GM18502 (cell line): ENCODE measurements around the gene TRIM62.
A peak's percentile ranks its signal among the peaks of the same experiment; 100 is the strongest.
"Not testable (repeated sequence)": the region's sequence is repeated elsewhere in the genome, so short reads cannot be mapped to it uniquely, and the experiment has no call there.

Experiments
- ATAC-seq: cut with Tn5 transposase; IDR thresholded peaks from one replicate; pipeline ENCODE4 v1.9.1; 2021; ENCODE audit warnings: mild to moderate bottlenecking; ENCODE audit not compliant: unreplicated experiment, poor library complexity

TRIM62 gene

DNA sequence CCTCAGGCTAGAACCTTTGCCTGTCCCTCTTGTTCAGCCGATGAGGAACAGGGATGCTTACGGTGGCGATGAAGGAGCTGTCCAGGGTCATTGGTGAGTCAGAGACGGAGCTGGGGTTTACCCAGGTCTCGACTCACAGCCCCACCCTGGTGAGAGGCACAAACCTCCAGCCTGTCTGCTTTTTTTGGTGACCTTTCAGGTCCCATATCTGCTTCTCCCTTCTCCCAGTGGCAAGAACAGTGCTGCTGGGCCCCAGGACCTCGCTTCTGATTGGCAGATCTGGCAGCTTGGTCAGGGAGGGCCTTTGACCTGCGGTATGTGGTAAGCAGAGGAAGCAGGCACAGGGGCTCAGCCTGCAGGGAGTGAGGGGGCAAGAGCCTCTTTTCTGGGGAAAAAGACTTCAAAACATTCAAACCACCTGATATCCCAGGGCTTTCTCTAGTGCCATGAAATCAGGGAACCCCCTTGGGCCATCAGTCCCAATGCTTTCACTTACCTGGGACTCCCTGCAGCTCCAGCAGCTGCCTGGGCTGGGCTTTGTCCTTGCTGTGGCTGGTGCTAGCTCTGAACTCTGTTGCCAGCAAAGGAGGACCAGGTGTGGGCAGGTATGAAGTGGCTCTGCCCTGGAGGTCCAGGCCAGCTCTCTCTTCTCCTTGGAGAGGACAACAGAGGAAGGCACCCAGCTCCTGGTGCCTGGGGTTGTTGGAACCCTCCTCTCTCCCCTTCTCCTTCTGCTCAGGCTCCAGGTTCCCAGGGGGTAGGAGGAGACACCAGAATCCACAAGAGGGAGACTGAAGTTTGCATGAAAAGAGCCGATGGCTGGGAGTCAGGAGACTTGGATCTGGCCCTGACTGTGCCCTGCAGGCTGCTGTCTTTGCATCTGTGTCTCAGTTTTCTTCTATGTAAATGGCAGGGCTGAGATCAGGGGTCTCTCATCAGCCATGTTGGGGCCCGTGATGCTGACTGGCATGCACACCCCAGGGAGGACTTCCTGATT, 41.4 kb downstream of the TRIM62 start:
- ATAC-seq: no peak

DNA sequence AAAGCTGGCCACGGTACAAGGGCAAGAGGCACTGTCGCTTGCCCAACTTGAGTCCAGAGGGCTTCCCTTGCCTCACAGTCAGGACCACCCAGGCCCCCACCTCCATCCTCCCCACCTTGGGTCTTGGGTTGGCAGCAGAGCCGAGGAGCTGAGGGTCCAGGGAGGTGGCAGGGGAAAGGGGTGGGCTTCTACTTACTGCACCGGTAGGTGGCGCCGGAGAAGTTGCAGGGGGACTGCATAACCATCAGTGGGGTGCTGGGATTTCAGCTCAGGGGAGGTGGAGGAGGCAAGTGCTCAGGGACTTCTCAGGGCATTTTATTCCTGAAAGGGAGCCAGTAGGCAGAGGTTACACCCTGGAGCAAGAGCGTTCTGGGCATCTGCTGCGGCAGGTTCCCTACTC, 44.0 kb downstream of the TRIM62 start:
- no peak for ATAC-seq

DNA sequence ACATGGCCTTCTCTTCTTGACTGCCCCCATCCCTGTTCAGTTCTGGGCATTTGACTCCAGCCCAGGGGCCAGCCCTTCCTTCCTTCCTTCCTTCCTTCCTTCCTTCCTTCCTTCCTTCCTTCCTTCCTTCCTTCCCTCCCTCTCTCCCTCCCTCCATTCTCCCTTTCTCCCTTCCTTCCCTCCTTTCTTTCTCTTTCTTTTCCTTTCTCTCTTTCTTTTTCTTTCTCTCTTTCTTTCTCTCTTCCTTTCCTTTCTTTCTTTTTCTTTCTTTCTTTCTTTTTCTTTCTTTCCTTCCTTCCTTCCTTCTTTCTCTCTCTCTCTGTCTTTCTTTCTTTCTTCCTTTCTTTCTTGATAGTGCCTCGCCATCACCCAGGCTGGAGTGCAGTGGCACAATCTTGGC, 45.8 kb downstream of the TRIM62 start:
- not testable (repeated sequence) for ATAC-seq

DNA sequence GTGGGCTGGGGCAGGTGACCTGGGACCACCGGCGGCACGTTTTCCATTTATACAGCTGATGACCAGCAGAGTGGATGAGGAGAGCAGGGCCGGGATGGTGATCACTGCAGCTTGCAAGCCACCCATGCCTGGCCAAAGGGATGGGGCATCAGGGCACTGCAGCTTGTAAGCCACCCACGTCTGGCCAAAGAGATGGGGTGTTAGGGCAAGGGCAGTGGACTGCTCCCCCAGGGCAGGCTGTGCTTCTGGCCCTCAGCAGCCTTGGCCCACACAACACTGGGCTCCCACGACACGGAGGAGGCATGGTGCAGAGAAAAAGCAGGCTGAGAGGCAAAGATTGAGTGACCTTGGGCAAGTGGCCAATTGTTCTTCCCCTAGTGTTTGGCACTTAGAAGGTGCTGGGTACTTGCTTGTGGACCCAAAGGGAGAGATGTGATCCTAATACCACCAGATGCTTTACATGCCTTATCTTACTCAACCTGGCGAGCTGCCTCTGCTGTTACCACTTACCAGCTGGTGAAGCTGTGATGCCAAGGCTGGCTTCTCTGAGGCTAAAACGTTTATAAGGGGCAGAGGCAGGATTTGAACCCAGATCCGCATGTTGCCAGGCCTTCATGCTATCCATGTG, 48.3 kb downstream of the TRIM62 start:
- ATAC-seq: no peak

DNA sequence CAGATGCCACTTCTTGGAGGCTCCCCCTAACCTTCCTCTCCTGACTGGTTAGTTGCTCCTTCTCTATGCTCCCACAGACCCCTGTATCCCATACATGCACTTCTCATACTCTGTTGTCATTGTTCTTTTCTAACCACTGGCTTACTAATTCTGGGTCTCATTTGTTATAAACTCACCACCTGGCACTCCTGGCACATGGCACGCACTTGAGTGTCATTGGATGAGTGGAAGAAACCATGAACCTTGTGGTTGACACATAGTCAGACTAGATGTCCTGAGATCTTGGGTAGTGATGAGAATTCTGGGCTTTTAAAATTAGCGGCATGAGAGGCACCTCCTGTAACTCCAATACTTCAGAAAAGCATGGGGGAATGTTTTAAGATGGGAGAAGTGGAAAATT, 49.3 kb downstream of the TRIM62 start:
- ATAC-seq: no peak

GRCh38 chr1:33131191-33131590, 50.7 kb downstream of the TRIM62 start:
- ATAC-seq: no peak

GRCh38 chr1:33130297-33130696, 51.5 kb downstream of the TRIM62 start:
- no peak for ATAC-seq

- no peak for ATAC-seq
Measured at GRCh38 chr1:33128781-33129180, 53.1 kb downstream of the TRIM62 start.

DNA sequence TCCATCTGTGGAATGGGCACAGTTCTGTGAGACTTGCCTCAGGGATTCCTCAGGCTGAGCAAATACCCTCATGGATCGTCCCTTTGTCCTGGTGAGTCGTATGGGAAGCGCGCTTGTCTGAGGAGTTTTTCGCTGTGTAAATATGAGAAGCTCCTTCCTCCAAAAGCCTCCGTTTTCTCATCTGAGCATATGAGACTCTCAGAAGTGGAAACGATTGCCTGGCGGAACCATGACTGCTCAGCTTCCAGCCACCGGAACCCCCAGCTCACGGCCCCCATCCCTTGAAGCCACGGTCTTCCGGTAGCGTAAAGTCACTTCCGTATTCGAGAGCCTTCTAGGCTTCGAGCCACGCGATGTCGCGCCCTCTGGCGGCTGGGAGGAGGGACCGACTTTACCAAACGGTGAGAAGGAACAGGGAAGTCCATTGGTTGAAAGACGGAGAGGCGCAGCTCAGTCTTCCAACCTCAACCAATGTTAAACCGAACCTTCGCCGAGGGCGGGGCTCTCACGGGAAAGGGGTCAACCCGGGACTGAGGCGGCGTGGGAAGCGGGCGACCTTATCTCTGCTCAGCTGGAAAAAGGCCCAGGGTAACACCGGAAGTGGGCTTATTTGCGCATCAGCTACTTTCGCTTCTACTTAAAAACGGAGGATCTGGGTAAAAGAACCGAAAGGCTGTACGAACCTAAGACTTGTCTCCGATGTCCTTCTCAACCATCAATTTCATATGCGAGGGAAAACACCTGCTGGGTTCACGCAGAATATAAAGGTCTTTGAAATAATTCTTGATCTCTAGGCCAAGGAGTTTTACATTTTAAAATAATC, 54.6 kb downstream of the TRIM62 start:
- ATAC-seq: peak; percentile 93

- no peak for ATAC-seq
Measured at GRCh38 chr1:33126411-33127000, 55.3 kb downstream of the TRIM62 start.

GRCh38 chr1:33124647-33125046, 57.2 kb downstream of the TRIM62 start:
- not testable (repeated sequence) for ATAC-seq

GRCh38 chr1:33123266-33123665, 58.6 kb downstream of the TRIM62 start:
- ATAC-seq: no peak

- ATAC-seq: no peak
Measured at GRCh38 chr1:33122483-33123178, 59.2 kb downstream of the TRIM62 start.

DNA sequence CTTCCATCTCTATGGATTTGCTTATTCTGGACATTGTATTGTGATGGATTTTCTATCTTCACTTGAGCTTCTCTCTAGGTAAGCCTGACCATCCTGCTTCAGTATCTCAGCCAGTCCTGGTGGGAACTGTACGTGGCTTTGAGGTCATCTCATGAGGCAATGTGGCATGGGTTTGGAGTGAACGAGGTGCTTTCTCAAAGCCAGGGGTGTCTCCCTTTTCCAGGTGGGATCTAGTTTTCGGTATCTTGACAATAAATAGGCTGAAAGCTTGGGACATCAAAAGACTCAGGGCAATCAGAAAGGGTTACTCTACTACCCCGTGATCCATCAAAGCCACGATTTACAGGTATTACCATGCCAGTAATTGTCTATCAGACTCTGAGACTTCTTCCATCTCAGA, 60.1 kb downstream of the TRIM62 start:
- ATAC-seq: no peak

DNA sequence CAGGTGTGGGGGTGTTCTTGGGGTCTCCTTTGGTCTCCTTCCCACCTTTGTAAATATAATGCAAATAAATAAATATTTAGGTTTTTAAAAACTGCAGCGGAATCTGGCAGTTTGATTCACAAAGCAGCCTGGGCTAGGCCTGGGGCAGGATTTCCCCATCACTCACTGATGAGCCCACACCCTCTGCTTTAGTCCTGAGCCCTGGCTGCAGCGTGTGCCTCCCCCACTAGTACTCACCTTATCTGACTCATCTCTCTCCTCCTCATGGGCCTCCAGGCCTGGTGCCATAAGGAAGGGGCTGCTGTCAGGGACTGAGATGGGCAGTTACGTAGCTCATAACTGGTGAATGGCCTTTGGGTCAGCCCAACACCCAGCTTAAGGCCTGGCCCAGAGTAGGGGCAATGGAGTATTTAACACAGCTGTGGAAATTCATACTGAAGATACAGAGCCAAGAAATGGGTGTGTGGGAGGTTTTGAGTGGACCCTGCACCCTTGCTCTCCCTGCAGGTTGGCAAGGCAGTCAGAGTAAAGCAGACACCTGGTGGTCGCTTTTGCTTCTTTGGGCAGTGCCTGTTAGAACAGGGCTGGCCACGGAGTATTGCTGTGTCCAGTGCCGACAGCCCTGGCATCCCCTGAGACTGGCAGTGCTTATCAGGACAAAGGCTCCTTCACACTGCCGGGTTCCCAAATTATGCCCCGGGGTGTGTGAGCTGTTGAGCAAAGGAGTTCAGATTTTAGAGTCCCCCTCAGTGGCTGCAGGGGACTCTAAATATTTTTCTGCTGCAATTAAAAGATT, 61.2 kb downstream of the TRIM62 start:
- ATAC-seq: no peak

DNA sequence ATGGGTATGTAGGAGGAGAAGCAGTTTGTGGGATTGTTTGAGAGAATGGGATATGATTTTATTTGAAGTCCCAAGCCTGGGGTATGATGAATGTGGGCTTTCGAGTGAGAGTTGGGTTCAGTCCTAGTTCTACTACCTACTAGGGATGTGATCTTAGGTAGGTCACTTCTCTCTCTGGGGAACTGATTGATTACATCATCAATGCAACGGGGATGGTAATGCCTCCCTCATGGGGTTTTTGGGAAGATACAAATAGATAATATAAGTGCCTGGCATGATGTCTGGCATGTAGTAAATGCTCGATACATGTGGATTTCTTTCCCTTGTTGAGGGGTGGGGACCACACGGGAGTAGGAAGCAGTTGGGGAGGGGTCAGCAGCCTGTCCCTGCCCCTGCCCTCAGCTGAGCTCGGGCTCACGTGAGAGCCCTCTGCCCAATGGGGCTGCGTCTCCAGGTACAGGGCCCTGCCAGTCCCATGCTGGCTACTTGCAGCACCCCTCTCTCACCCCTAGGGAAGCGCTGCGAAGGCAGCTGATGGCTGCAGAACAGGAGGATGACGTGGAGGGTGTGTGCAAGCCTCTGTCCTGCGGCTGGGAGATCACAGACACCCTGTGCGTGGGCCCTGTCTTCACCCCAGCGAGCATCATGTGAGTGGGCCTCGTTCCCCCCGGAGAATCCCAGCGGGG, 62.2 kb downstream of the TRIM62 start:
- ATAC-seq: no peak

GRCh38 chr1:33119050-33119449, 62.8 kb downstream of the TRIM62 start:
- ATAC-seq: no peak

GRCh38 chr1:33118274-33118673, 63.6 kb downstream of the TRIM62 start:
- no peak for ATAC-seq
